Measurements from ENCODE around the gene AGRN. TPM values are rescaled to one million over a fixed set of nuclear protein-coding genes. Genes with fewer than 3 reads are reported as not detected.

The AGRN gene
- total RNA-seq, 1 donor = 30.0 TPM

GRCh38 chr1:1088029-1088800 lies 68.3 kb downstream of the AGRN start:
- DNase-seq (ENCODE audit: insufficient read length, low spot score, missing footprints) = peak; percentile 83
- no peaks in the 10 kb centered on the region for H3K79me2 ChIP-seq (ENCODE audit: insufficient read depth, low read length)
- H3K9me3 ChIP-seq (ENCODE audit: low read depth, low read length) = no peaks in the 10 kb centered on the region
- no peaks in the 10 kb centered on the region for H3K36me3 ChIP-seq (ENCODE audit: insufficient read depth, low read length)
- no peak overlapping the region for H3K4me3 ChIP-seq (ENCODE audit: insufficient read depth, low read length)
- H3K4me2 ChIP-seq (ENCODE audit: insufficient read depth, low read length) = no peak overlapping the region
- no peaks in the 10 kb centered on the region for H3K27me3 ChIP-seq (ENCODE audit: insufficient read depth, low read length)
- H3K4me1 ChIP-seq (ENCODE audit: insufficient read depth, low read length) = no peaks in the 10 kb centered on the region
- H4K20me1 ChIP-seq (ENCODE audit: insufficient read depth, low read length) = no peaks in the 10 kb centered on the region
- H2AFZ ChIP-seq (ENCODE audit: low read length) = no peak overlapping the region
- TF ChIP-seq CTCF (IDR thresholded peaks at IDR 0.05; ENCODE audit: extremely low read depth, low read depth, low read length) = no peak
- no peak overlapping the region for H3K27ac ChIP-seq (ENCODE audit: low read depth, low read length)

GRCh38 chr1:1088801-1089680 lies 69.1 kb downstream of the AGRN start:
- no peaks in the 10 kb centered on the region for H3K9me3 ChIP-seq (ENCODE audit: low read depth, low read length)
- no peak for TF ChIP-seq CTCF (IDR thresholded peaks at IDR 0.05; ENCODE audit: extremely low read depth, low read depth, low read length)

GRCh38 chr1:1089731-1090423 lies 70.0 kb downstream of the AGRN start:
- H3K27ac ChIP-seq (ENCODE audit: low read depth, low read length) = no peak overlapping the region
- no peaks in the 10 kb centered on the region for H4K20me1 ChIP-seq (ENCODE audit: insufficient read depth, low read length)
- H3K79me2 ChIP-seq (ENCODE audit: insufficient read depth, low read length) = no peaks in the 10 kb centered on the region
- H3K36me3 ChIP-seq (ENCODE audit: insufficient read depth, low read length) = no peaks in the 10 kb centered on the region
- no peak overlapping the region for H3K4me3 ChIP-seq (ENCODE audit: insufficient read depth, low read length)
- no peaks in the 10 kb centered on the region for H3K4me1 ChIP-seq (ENCODE audit: insufficient read depth, low read length)
- no peaks in the 10 kb centered on the region for H3K27me3 ChIP-seq (ENCODE audit: insufficient read depth, low read length)
- peak; percentile 83 for DNase-seq (ENCODE audit: insufficient read length, low spot score, missing footprints)
- no peaks in the 10 kb centered on the region for H3K9me3 ChIP-seq (ENCODE audit: low read depth, low read length)
- no peak overlapping the region for H2AFZ ChIP-seq (ENCODE audit: low read length)
- no peak overlapping the region for H3K4me2 ChIP-seq (ENCODE audit: insufficient read depth, low read length)
- TF ChIP-seq CTCF (IDR thresholded peaks at IDR 0.05; ENCODE audit: extremely low read depth, low read depth, low read length) = no peak

More at GRCh38 chr1:1088801-1089680, 69.1 kb downstream of the AGRN start:
- Histone ChIP-seq H3K4me1 (ENCODE audit: insufficient read depth, low read length) (no peaks in the 10 kb centered on the region), H3K27me3 (ENCODE audit: insufficient read depth, low read length) (no peaks in the 10 kb centered on the region), H3K79me2 (ENCODE audit: insufficient read depth, low read length) (no peaks in the 10 kb centered on the region), H3K36me3 (ENCODE audit: insufficient read depth, low read length) (no peaks in the 10 kb centered on the region), H4K20me1 (ENCODE audit: insufficient read depth, low read length) (no peaks in the 10 kb centered on the region), H2AFZ (ENCODE audit: low read length) (no peak overlapping the region), H3K27ac (ENCODE audit: low read depth, low read length) (no peak overlapping the region), H3K4me2 (ENCODE audit: insufficient read depth, low read length) (no peak overlapping the region), H3K4me3 (ENCODE audit: insufficient read depth, low read length) (no peak overlapping the region)
- peak; percentile 59 for DNase-seq (ENCODE audit: insufficient read length, low spot score, missing footprints)

Data from osteoblast (primary cell).